Keratinocyte (primary cell): ENCODE results near the gene TMEM200A. TPM values are rescaled to one million over a fixed set of nuclear protein-coding genes. Genes with fewer than 3 reads are reported as not detected.

Experiments used
- DNase-seq: peaks from one replicate; pipeline ENCODE4 v3.0.0-alpha.2; 2011; ENCODE audit warnings: low read depth, missing footprints, low spot score
- FAIRE-seq: peaks from 2 replicates; lab custom pipeline; 2011; peaks lifted over from hg19 to GRCh38; lab: Jason Lieb, UNC
- H2AFZ ChIP-seq: 2 replicates; pipeline ENCODE4 v1.6.0; 2012; ENCODE audit warnings: low read length, control low read depth, inconsistent platforms; ENCODE audit not compliant: control insufficient read depth
- H3K27ac ChIP-seq: 2 replicates; pipeline ENCODE4 v1.5.1; 2011; ENCODE audit warnings: low read length; ENCODE audit not compliant: control insufficient read depth, insufficient read depth
- H3K27me3 ChIP-seq: 3 replicates; pipeline ENCODE4 v1.6.0; 2011; ENCODE audit warnings: low read length; ENCODE audit not compliant: control insufficient read depth, insufficient read depth; ENCODE audit errors: extremely low read depth
- H3K36me3 ChIP-seq, 2 experiments: 2 replicates in 1 of 2; 3 replicates in 1 of 2; pipeline ENCODE4 v1.5.1; 2011; ENCODE audit warnings: low read length in 2 of 2, mild to moderate bottlenecking in 1 of 2; ENCODE audit not compliant: control insufficient read depth in 2 of 2, insufficient read depth in 2 of 2; ENCODE audit errors: extremely low read depth in 1 of 2
- H3K4me1 ChIP-seq: 3 replicates; pipeline ENCODE4 v1.5.1; 2011; ENCODE audit warnings: low read length; ENCODE audit not compliant: control insufficient read depth, insufficient read depth; ENCODE audit errors: extremely low read depth
- H3K4me2 ChIP-seq: 3 replicates; pipeline ENCODE4 v1.6.0; 2011; ENCODE audit warnings: low read depth, low read length; ENCODE audit not compliant: control insufficient read depth, insufficient read depth; ENCODE audit errors: extremely low read depth
- H3K4me3 ChIP-seq, 3 experiments: fragments of 200-600 bp in 1 of 3; sonication (generic) in 1 of 3; 2 replicates in 2 of 3; 3 replicates in 1 of 3; pipeline ENCODE4 v1.5.1; 2011 to 2016; ENCODE audit warnings: low read length in 3 of 3, mild to moderate bottlenecking in 3 of 3, control low read depth in 2 of 3, inconsistent platforms in 1 of 3, low read depth in 1 of 3, mixed read lengths in 1 of 3, mixed run types in 1 of 3, moderate library complexity in 1 of 3; ENCODE audit not compliant: control insufficient read depth in 2 of 3, insufficient read depth in 2 of 3; ENCODE audit errors: extremely low read depth in 1 of 3
- H3K79me2 ChIP-seq: 2 replicates; pipeline ENCODE4 v1.6.0; 2012; ENCODE audit warnings: low read length; ENCODE audit not compliant: control insufficient read depth, insufficient read depth
- H3K9ac ChIP-seq: 3 replicates; pipeline ENCODE4 v1.6.0; 2011; ENCODE audit warnings: low read length; ENCODE audit not compliant: control insufficient read depth, insufficient read depth; ENCODE audit errors: extremely low read depth
- H3K9me1 ChIP-seq: 3 replicates; pipeline ENCODE4 v1.6.0; 2011; ENCODE audit warnings: low read length; ENCODE audit not compliant: control insufficient read depth, insufficient read depth; ENCODE audit errors: extremely low read depth
- H3K9me3 ChIP-seq: 2 replicates; pipeline ENCODE4 v1.5.1; 2012; ENCODE audit warnings: low read depth, low read length; ENCODE audit not compliant: control insufficient read depth
- H4K20me1 ChIP-seq: 3 replicates; pipeline ENCODE4 v1.6.0; 2011; ENCODE audit warnings: low read length; ENCODE audit not compliant: control insufficient read depth, insufficient read depth; ENCODE audit errors: extremely low read depth
- CTCF ChIP-seq, 3 experiments: IDR thresholded peaks in 1 of 3; conservative IDR thresholded peaks in 1 of 3; optimal IDR thresholded peaks in 1 of 3; 2 replicates in 2 of 3; 3 replicates in 1 of 3; pipeline versions ENCODE3 to v1.5.1; 2011; ENCODE audit warnings: low read length in 3 of 3, mild to moderate bottlenecking in 3 of 3, moderate library complexity in 2 of 3, control low read depth in 1 of 3, inconsistent platforms in 1 of 3; ENCODE audit not compliant: insufficient read depth in 2 of 3; ENCODE audit errors: extremely low read depth in 1 of 3
- EZH2 ChIP-seq: IDR thresholded peaks from one replicate; pipeline ENCODE4 v1.6.1; 2012; ENCODE audit warnings: inconsistent platforms, mild to moderate bottlenecking, low read length, moderate library complexity
- dilution Hi-C: fragments of 300-500 bp; cut with MboI; formaldehyde crosslinking; loops from one replicate; pipeline ENCODE4 v1.7.0; 2020; ENCODE audit warnings: low sequenced_read_pairs; ENCODE audit not compliant: extremely low pct_ligation_motif_present
- polyA plus RNA-seq, 5 experiments: library from polyadenylated mRNA; depleted of rRNA in 3 of 5; stranded (reverse) in 3 of 5; stranded (forward) in 1 of 5; unstranded in 1 of 5; fragments of >200 nt; gene quantifications; 1 replicate in 1 of 5; 2 replicates in 3 of 5; 3 replicates in 1 of 5; pipeline versions ENCODE4 v1.2.1 to v1.2.3, GENCODE V29; 2011 to 2012; ENCODE audit warnings: missing spikeins in 2 of 5, low read depth in 1 of 5, low replicate concordance in 1 of 5

Gene TMEM200A
- polyA plus RNA-seq, 1 donor (not counting 4 experiments of a cell fraction or from before 2014, with no cell fraction given) = 80.4 TPM

GRCh38 chr6:130470766-130471165 is 104.9 kb downstream of the TMEM200A start:
- TF ChIP-seq EZH2 (no peak), CTCF (optimal IDR thresholded peaks at IDR 0.05 in 1 of 3, IDR thresholded peaks at IDR 0.05 in 1 of 3, conservative IDR thresholded peaks at IDR 0.05 in 1 of 3; ENCODE audit: extremely low read depth in 1 of 3, insufficient read depth in 2 of 3, low read length in 3 of 3) (no peak)
- H3K9ac ChIP-seq = no peak overlapping the region
- no peak for DNase-seq
- H3K9me3 ChIP-seq = no peaks in the 10 kb centered on the region
- no peaks in the 10 kb centered on the region for H3K27me3 ChIP-seq
- H3K4me1 ChIP-seq = peaks cover 11% of the 10 kb centered on the region
- no peaks in the 10 kb centered on the region for H3K36me3 ChIP-seq
- H4K20me1 ChIP-seq = no peaks in the 10 kb centered on the region
- dilution Hi-C loops = no loop called here
- no peak overlapping the region for H3K4me2 ChIP-seq
- no peak overlapping the region for H3K4me3 ChIP-seq
- no peaks in the 10 kb centered on the region for H3K9me1 ChIP-seq
- no peaks in the 10 kb centered on the region for H3K79me2 ChIP-seq
- H2AFZ ChIP-seq = no peak overlapping the region
- no peak for FAIRE-seq
- H3K27ac ChIP-seq = no peak overlapping the region

GRCh38 chr6:130473886-130474285 is 108.1 kb downstream of the TMEM200A start:
- no peaks in the 10 kb centered on the region for H3K9me3 ChIP-seq
- no peak overlapping the region for H3K9ac ChIP-seq
- H3K27ac ChIP-seq = peak overlapping the region; percentile 11
- no peaks in the 10 kb centered on the region for H3K36me3 ChIP-seq
- FAIRE-seq (peak; percentile 98), DNase-seq (peak; percentile 92)
- peak overlapping the region; percentile 4 for H3K4me2 ChIP-seq
- no peak for TF ChIP-seq EZH2
- TF ChIP-seq CTCF (optimal IDR thresholded peaks at IDR 0.05 in 1 of 3, IDR thresholded peaks at IDR 0.05 in 1 of 3, conservative IDR thresholded peaks at IDR 0.05 in 1 of 3; ENCODE audit: extremely low read depth in 1 of 3, insufficient read depth in 2 of 3, low read length in 3 of 3) = no peak
- peaks cover 11% of the 10 kb centered on the region for H3K4me1 ChIP-seq
- no peaks in the 10 kb centered on the region for H3K79me2 ChIP-seq
- H4K20me1 ChIP-seq = no peaks in the 10 kb centered on the region
- H3K4me3 ChIP-seq = no peak overlapping the region
- H3K9me1 ChIP-seq = no peaks in the 10 kb centered on the region
- H3K27me3 ChIP-seq = no peaks in the 10 kb centered on the region
- H2AFZ ChIP-seq = no peak overlapping the region
- dilution Hi-C loops = no loop called here
